RWPE2 (cell line): ENCODE measurements around the gene CFAP77.

Experiments
- ATAC-seq: fragments of 200-7000 bp; cut with Tn5 transposase; 3 replicates; pipeline ENCODE4 v1.9.1; 2021; ENCODE audit warnings: low read depth
- DNase-seq: peaks from one replicate; pipeline ENCODE4 v3.0.0-alpha.2; 2020; ENCODE audit warnings: low spot score
- H3K27ac ChIP-seq: fragments of 450-650 bp; 2 replicates; pipeline ENCODE4 v1.5.1; 2017; ENCODE audit warnings: mild to moderate bottlenecking; ENCODE audit not compliant: poor library complexity, severe bottlenecking
- H3K27me3 ChIP-seq: fragments of 250-450 bp; sonication (Bioruptor Pico); 2 replicates; pipeline ENCODE4 v1.5.1; 2021; ENCODE audit warnings: mild to moderate bottlenecking, moderate library complexity; ENCODE audit not compliant: insufficient read depth, poor library complexity, severe bottlenecking
- H3K36me3 ChIP-seq: fragments of 250-450 bp; sonication (Bioruptor Pico); 2 replicates; pipeline ENCODE4 v1.5.1; 2020; ENCODE audit warnings: low read depth, mild to moderate bottlenecking, moderate library complexity
- H3K4me1 ChIP-seq: fragments of 250-450 bp; sonication (Bioruptor Pico); 2 replicates; pipeline ENCODE4 v1.5.1; 2021; ENCODE audit warnings: mild to moderate bottlenecking, moderate library complexity; ENCODE audit not compliant: insufficient read depth, poor library complexity, severe bottlenecking
- H3K4me3 ChIP-seq: fragments of 250-450 bp; sonication (Bioruptor Pico); 2 replicates; pipeline ENCODE4 v1.5.1; 2021; ENCODE audit warnings: mild to moderate bottlenecking, moderate library complexity; ENCODE audit not compliant: severe bottlenecking
- H3K9me3 ChIP-seq: fragments of 250-450 bp; sonication (Bioruptor Pico); 2 replicates; pipeline ENCODE4 v1.5.1; 2021; ENCODE audit warnings: mild to moderate bottlenecking, moderate library complexity; ENCODE audit not compliant: severe bottlenecking
- TF ChIP-seq, protein P1 (sequence below): fragments of 450-650 bp; IDR thresholded peaks from one replicate; pipeline ENCODE4 v1.5.1; 2017; ENCODE audit warnings: mild to moderate bottlenecking, moderate library complexity; ENCODE audit not compliant: poor library complexity, severe bottlenecking

The CFAP77 gene

DNA sequence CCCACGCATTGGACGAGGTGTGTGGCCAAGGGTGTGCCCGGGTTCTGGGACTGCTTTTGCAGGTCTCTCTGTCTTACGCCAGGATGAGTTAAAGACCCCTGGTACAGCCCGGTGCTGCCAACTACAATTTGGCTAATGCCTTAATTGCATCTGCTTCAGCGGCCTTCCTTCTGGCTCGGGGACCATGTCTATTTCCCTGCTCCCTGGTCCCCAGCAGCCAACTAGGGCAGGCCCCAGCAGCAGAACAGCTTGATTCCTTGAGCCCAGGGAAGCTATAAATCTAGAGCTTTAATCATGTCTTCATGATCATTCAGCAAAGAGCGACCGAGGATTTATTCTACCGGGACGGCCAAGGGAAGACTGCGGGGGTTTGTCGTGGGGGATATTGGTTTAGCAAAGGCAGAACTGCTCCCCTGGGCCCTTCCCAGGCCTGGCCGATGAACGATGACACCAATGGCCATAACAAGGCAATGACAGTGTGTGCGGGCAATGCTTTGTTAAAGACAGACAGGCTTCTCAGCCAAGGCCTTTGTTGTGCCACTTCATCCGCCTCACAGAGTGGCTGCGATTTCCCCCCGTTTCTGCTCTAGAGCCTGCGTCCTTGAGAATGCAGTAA lies 51.4 kb downstream of the CFAP77 start:
- Histone ChIP-seq H3K27me3 (no peaks in the 10 kb centered on the region), H3K9me3 (no peaks in the 10 kb centered on the region), H3K27ac (no peak overlapping the region), H3K4me3 (no peak overlapping the region), H3K4me1 (no peaks in the 10 kb centered on the region), H3K36me3 (no peaks in the 10 kb centered on the region)
- TF ChIP-seq, protein P1, sequence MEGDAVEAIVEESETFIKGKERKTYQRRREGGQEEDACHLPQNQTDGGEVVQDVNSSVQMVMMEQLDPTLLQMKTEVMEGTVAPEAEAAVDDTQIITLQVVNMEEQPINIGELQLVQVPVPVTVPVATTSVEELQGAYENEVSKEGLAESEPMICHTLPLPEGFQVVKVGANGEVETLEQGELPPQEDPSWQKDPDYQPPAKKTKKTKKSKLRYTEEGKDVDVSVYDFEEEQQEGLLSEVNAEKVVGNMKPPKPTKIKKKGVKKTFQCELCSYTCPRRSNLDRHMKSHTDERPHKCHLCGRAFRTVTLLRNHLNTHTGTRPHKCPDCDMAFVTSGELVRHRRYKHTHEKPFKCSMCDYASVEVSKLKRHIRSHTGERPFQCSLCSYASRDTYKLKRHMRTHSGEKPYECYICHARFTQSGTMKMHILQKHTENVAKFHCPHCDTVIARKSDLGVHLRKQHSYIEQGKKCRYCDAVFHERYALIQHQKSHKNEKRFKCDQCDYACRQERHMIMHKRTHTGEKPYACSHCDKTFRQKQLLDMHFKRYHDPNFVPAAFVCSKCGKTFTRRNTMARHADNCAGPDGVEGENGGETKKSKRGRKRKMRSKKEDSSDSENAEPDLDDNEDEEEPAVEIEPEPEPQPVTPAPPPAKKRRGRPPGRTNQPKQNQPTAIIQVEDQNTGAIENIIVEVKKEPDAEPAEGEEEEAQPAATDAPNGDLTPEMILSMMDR = no peak
- DNase-seq = no peak
- ATAC-seq = no peak

DNA sequence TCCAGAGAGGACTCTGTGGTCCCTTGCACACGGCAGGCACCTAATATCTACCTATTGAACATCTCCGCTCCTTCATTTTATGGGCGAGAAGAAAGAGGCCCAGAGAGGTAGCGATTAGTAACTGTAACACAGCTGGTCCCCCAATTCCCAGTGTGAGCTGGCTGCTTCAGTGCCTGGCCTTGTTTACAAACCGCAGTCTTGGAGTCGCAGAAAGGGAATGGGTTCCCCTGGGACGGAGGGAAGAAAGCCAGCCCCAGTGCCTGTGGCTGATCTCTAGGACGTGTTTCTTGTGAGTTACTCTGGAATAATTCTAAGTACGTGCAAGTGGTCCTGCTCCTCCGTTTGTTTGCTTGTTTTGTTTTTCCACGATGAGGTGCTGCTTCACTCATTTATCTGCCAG lies 52.0 kb downstream of the CFAP77 start:
- H3K27ac ChIP-seq = no peak overlapping the region
- no peaks in the 10 kb centered on the region for H3K36me3 ChIP-seq
- no peak overlapping the region for H3K4me3 ChIP-seq
- no peaks in the 10 kb centered on the region for H3K9me3 ChIP-seq
- no peak for ATAC-seq
- TF ChIP-seq, protein P1 = no peak
- no peaks in the 10 kb centered on the region for H3K4me1 ChIP-seq
- no peaks in the 10 kb centered on the region for H3K27me3 ChIP-seq
- DNase-seq = no peak

DNA sequence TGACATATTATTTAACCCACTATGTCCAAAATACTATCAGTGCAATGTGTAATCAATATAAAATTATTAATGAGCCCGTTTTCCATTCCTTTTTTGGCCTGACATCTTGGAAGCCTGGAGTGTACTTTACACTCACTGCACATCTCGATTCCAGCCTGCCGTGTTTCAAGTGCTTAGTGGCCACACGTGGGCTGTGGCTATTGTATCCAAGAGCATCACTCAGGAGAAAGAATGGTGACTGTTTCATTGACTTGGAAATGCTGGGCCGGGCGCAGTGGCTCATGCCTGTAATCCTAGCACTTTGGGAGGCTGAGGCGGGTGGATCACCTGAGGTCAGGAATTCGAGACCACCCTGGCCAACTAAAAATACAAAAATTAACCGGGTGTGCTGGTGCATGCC lies 54.5 kb downstream of the CFAP77 start:
- Histone ChIP-seq H3K4me1 (no peaks in the 10 kb centered on the region), H3K36me3 (no peaks in the 10 kb centered on the region), H3K9me3 (no peaks in the 10 kb centered on the region), H3K27me3 (no peaks in the 10 kb centered on the region), H3K4me3 (no peak overlapping the region), H3K27ac (no peak overlapping the region)
- TF ChIP-seq, protein P1 = no peak
- ATAC-seq = no peak
- no peak for DNase-seq

DNA sequence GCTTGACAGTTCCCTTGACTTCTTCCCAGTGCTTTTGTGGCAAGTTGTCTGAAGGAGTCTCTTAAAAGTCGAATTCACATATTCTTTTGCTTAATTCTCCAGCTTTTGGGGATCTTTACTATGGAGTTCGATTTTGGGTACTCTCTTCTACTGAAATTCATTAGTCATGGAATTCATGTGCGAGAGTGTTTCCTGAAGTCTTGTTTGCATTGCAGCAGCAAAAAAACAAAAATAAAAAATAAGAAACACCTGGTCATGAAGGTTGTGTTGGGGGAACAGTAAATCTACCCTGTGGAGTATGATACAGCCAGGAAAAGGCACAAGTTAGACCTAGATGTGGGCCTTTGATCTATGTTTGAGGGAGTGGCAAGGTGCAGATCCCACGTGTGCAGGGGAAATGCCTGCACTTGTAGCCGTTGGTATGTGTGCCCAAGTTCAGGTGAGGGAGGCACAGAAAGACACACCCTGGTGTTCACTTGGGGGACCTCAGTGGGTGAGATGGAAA lies 55.2 kb downstream of the CFAP77 start:
- ATAC-seq (no peak), DNase-seq (no peak)
- Histone ChIP-seq H3K4me1 (no peaks in the 10 kb centered on the region), H3K4me3 (no peak overlapping the region), H3K27ac (no peak overlapping the region), H3K36me3 (no peaks in the 10 kb centered on the region), H3K27me3 (no peaks in the 10 kb centered on the region), H3K9me3 (no peaks in the 10 kb centered on the region)
- TF ChIP-seq, protein P1 = no peak

DNA sequence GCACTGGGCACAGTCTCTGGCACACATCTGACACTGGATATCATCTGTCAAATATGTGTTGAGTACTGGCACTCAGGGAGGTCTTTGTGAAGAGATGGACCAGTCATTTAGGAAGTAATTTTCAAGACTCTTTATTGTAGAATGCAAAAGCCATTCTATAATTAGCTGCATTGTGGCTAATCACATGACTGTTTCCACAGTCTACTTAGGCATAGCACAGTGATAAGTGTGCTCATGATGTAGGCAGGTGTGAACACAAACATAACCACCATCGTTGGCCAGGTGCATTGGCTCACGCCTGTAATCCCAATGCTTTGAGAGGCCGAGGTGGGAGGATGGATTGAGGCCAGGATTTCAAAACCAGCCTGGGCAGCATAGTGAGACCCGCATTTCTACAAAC lies 62.2 kb downstream of the CFAP77 start:
- peaks cover 7% of the 10 kb centered on the region for H3K27me3 ChIP-seq
- H3K36me3 ChIP-seq = no peaks in the 10 kb centered on the region
- TF ChIP-seq, protein P1 = no peak
- DNase-seq (no peak), ATAC-seq (no peak)
- no peaks in the 10 kb centered on the region for H3K4me1 ChIP-seq
- no peak overlapping the region for H3K4me3 ChIP-seq
- H3K9me3 ChIP-seq = no peaks in the 10 kb centered on the region
- no peak overlapping the region for H3K27ac ChIP-seq
